NCI-H345 treated with DMSO at 0.1 percent for 48 hours (cell line): Measurements from ENCODE around the gene ACP2.
"Not testable (repeated sequence)": the region's sequence is repeated elsewhere in the genome, so short reads cannot be mapped to it uniquely, and the experiment has no call there.

Experiments used
- DNase-seq: peaks from one replicate; lab custom pipeline; 2025; ENCODE audit not compliant: unreplicated experiment; lab: John Stamatoyannopoulos, UW

The ACP2 gene

DNA sequence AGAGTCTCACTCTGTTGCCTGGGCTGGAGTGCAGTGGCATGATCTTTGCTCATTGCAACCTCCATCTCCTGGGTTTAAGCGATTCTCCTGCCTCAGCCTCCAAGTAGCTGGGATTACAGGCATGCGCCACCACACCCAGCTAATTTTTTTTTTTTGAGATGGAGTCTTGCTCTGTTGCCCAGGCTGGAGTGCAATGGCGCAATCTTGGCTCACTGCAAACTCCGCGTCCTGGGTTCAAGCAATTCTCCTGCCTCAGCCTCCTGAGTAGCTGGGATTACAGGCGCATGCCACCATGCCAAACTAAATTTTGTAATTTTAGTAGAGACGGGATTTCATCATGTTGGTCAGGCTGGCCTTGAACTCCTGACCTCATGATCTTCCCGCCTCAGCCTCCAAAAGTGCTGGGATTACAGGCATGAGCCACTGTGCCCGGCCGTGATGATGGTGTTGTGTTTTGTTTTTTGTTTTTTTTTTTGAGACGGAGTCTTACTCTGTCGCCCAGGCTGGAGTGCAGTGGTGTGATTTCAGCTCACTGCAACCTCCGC, 40.5 kb downstream of the ACP2 start:
- DNase-seq = not testable (repeated sequence)

DNA sequence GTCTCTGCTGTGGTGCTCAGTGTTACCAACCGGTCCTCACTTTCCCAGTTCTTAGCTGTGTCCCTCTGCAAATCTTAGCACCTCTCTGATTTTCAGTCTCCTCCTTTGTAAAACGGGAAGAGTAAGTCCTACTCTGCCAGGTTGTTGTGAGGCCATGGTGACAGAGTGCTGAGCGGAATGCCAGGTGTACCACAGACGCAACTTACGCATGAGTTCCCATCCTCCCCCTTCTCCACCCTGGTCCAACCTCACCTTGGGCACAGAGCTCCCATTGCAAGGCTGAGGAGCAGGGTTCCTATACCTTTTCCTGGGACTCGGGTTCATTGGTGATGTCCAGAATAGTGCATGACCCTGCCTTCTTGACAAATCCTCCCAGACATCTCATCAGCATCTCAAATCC, 41.2 kb downstream of the ACP2 start:
- no peak for DNase-seq

DNA sequence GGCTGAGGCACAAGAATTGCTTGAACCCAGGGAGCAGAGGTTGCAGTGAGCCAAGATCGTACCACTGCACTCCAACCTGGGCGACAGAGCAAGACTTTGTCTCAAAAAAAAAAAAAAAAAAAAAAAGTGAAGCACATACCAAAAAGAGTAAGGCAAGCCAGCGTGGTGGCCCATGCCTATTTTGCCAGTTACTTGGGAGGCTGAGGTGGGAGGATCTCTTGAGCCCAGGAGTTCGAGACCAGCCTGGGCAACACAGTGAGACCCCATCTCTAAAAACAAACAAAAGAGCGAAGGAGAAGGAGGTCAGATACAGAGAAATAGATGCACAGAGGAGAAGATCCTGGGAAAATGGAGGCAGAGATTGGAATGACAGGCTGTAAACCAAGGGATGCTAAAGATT, 42.0 kb downstream of the ACP2 start:
- DNase-seq = not testable (repeated sequence)

DNA sequence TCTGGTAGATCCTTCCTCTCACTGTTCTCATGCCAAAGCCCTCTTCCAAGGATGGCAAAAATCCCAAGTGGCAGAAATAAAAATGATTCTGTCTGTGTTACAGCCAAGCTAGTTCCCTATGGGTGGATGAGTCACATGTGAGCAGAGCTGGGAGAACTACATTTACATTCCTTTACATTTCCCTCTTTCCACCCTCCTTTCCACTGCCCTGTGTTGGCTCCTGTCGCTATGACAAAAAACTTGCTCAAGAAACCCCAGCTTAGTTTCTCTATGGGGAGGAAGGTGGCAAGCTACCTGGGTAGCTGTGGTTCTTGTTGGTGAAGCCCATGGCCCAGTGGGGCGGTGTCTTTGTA, 44.0 kb downstream of the ACP2 start:
- DNase-seq = no peak

DNA sequence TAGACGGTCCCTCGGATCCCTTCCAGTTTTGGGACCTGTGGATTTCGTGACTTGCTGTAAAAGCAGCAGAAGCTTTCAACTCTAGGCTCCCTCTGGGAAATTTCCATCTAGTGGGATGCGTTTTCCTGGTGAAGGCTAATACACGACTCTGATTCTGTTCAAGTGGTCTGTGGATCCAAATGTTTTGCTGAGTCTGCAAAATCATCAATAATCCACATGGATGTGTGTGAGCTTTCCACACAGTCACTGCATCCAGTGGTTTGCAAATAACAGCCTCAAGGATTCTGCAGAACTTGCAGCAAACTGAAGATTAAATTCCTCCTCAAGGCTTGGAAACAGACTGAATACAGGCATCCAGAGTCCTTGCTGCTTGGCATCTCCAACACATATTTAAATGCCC, 46.0 kb downstream of the ACP2 start:
- no peak for DNase-seq

DNA sequence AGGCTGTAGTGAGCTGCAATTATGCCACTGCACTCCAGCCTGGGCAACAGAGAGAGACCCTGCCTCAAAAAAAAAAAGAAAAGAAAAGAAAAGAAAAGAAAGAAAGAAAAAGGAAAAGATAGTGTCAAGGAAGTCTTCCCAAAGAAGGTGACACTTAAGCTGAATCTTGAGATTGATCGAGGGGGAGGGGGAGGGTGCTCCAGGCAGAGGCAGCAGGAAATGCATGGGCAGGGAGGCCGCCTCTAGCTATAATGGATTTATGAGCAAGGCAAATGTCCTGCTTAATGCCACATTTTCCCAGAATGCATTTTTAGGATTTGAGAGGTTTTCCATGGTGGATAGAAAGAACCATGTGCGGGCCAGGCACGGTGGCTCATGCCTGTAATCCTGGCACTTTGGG, 47.6 kb downstream of the ACP2 start:
- DNase-seq = no peak

DNA sequence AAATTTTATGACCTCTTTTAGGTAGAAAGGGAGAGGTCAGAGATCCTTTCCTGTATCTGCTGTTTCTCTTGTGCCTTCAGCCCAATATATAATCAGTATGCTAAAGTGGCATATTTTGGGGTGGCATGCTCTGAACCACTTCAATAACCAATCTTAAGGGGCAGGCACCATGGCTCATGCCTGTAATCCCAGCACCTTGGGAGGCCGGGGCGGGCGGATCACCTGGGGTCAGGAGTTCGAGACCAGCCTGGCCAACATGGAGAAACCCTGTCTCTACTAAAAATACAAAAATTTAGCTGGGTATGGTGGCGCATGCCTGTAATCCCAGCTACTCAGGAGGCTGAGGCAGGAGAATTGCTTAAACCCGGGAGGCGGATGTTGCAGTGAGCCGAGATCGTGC, 50.5 kb downstream of the ACP2 start:
- not testable (repeated sequence) for DNase-seq

DNA sequence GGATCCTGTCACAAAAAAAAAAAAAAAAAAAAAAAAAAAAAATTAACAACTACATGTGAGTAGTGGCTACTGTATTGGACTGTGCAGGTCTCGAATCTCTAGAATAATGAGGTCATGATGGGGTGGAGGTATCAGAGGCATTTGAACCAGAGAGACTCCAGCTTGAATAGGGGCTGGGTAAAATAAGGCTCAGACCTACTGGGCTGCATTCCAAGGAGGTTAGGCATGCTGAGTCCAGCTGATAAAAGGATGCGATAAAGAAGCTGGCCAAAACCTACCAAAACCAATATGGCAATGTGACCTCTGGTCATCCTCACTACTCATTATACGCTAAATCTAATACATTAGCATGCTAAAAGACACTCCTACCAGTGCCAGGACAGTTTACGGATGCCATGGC, 56.5 kb downstream of the ACP2 start:
- DNase-seq = no peak

DNA sequence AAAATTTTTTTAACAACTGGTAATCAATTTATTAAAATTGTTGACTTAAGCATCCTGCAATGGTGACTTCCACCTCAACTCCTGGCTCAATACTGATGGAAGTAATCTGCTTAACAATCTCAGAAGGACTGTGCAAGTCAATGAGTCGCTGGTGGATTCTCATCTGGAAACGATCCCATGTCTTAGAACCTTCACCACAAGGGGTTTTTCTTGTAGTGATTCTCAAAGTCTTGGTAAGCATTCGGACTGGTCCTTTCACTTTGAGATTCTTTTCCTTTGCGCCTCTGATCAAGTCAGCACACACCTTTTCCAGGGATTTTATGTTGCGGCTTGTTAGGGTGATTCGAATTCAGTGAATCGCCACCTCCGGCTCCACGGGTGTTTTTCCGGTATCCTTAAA, 57.5 kb downstream of the ACP2 start:
- not testable (repeated sequence) for DNase-seq
